ENCODE data around the gene RCOR2.

- no peak for TF ChIP-seq CTCF (IDR thresholded peaks at IDR 0.05)
- TF ChIP-seq, protein P1, sequence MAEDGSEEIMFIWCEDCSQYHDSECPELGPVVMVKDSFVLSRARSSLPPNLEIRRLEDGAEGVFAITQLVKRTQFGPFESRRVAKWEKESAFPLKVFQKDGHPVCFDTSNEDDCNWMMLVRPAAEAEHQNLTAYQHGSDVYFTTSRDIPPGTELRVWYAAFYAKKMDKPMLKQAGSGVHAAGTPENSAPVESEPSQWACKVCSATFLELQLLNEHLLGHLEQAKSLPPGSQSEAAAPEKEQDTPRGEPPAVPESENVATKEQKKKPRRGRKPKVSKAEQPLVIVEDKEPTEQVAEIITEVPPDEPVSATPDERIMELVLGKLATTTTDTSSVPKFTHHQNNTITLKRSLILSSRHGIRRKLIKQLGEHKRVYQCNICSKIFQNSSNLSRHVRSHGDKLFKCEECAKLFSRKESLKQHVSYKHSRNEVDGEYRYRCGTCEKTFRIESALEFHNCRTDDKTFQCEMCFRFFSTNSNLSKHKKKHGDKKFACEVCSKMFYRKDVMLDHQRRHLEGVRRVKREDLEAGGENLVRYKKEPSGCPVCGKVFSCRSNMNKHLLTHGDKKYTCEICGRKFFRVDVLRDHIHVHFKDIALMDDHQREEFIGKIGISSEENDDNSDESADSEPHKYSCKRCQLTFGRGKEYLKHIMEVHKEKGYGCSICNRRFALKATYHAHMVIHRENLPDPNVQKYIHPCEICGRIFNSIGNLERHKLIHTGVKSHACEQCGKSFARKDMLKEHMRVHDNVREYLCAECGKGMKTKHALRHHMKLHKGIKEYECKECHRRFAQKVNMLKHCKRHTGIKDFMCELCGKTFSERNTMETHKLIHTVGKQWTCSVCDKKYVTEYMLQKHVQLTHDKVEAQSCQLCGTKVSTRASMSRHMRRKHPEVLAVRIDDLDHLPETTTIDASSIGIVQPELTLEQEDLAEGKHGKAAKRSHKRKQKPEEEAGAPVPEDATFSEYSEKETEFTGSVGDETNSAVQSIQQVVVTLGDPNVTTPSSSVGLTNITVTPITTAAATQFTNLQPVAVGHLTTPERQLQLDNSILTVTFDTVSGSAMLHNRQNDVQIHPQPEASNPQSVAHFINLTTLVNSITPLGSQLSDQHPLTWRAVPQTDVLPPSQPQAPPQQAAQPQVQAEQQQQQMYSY (CRISPR knock-in tag; IDR thresholded peaks at IDR 0.05): no peak
- no peak for TF ChIP-seq USF1 (CRISPR knock-in tag; IDR thresholded peaks at IDR 0.05)
- no peak for TF ChIP-seq NR2C2 (CRISPR knock-in tag; IDR thresholded peaks at IDR 0.05)
- TF ChIP-seq, protein P2, sequence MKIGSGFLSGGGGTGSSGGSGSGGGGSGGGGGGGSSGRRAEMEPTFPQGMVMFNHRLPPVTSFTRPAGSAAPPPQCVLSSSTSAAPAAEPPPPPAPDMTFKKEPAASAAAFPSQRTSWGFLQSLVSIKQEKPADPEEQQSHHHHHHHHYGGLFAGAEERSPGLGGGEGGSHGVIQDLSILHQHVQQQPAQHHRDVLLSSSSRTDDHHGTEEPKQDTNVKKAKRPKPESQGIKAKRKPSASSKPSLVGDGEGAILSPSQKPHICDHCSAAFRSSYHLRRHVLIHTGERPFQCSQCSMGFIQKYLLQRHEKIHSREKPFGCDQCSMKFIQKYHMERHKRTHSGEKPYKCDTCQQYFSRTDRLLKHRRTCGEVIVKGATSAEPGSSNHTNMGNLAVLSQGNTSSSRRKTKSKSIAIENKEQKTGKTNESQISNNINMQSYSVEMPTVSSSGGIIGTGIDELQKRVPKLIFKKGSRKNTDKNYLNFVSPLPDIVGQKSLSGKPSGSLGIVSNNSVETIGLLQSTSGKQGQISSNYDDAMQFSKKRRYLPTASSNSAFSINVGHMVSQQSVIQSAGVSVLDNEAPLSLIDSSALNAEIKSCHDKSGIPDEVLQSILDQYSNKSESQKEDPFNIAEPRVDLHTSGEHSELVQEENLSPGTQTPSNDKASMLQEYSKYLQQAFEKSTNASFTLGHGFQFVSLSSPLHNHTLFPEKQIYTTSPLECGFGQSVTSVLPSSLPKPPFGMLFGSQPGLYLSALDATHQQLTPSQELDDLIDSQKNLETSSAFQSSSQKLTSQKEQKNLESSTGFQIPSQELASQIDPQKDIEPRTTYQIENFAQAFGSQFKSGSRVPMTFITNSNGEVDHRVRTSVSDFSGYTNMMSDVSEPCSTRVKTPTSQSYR (CRISPR knock-in tag; IDR thresholded peaks at IDR 0.05): no peak
- no peak for TF ChIP-seq KAT7 (CRISPR knock-in tag; IDR thresholded peaks at IDR 0.05; ENCODE audit: borderline replicate concordance)
Measured at GRCh38 chr11:63941901-63942300, 24.9 kb upstream of the RCOR2 start.
